Endothelial cell of umbilical vein (primary cell): Measurements from ENCODE around the gene NADSYN1.

Source experiments
- CTCF ChIP-seq, 2 donors: IDR thresholded peaks; 1 replicate in 1 of 2; 2 replicates in 1 of 2; pipeline ENCODE4 v1.5.1; 2011; ENCODE audit warnings: low read length in 2 of 2, mild to moderate bottlenecking in 2 of 2, moderate library complexity in 2 of 2, control low read depth in 1 of 2, inconsistent platforms in 1 of 2, low read depth in 1 of 2; ENCODE audit not compliant: insufficient read depth in 1 of 2; ENCODE audit errors: extremely low read depth in 1 of 2
- EZH2 ChIP-seq: IDR thresholded peaks from 2 replicates; pipeline ENCODE4 v1.6.1; 2012; ENCODE audit warnings: borderline replicate concordance, low read depth, mild to moderate bottlenecking, moderate library complexity, low read length, inconsistent platforms; ENCODE audit not compliant: severe bottlenecking
- FOS ChIP-seq: IDR thresholded peaks from 2 replicates; pipeline ENCODE4 v1.6.1; 2011; ENCODE audit warnings: mild to moderate bottlenecking, low read length, moderate library complexity, borderline replicate concordance; ENCODE audit not compliant: insufficient read depth
- GATA2 ChIP-seq: IDR thresholded peaks from 2 replicates; pipeline ENCODE4 v1.7.0; 2011; ENCODE audit warnings: low read depth, mild to moderate bottlenecking, moderate library complexity, mixed read lengths, low read length; ENCODE audit not compliant: insufficient read length, insufficient read depth
- JUN ChIP-seq: IDR thresholded peaks from 2 replicates; pipeline ENCODE4 v1.6.1; 2011; ENCODE audit warnings: borderline replicate concordance, low read depth; ENCODE audit not compliant: insufficient read length, insufficient read depth
- MAX ChIP-seq: IDR thresholded peaks from 2 replicates; pipeline ENCODE4 v1.6.1; 2011; ENCODE audit not compliant: insufficient read depth, insufficient read length
- MYC ChIP-seq: IDR thresholded peaks from one replicate; pipeline ENCODE4 v1.6.1; 2011; ENCODE audit warnings: mild to moderate bottlenecking, low read depth, low read length
- POLR2A ChIP-seq: IDR thresholded peaks from 2 replicates; pipeline ENCODE4 v1.6.1; 2012; ENCODE audit warnings: low read depth, mild to moderate bottlenecking, control low read depth, low read length
- POLR2AphosphoS5 ChIP-seq: IDR thresholded peaks from 2 replicates; pipeline ENCODE4 v1.6.1; 2012; ENCODE audit warnings: low read depth, mild to moderate bottlenecking, control low read depth, low read length, moderate library complexity; ENCODE audit not compliant: insufficient read depth

GRCh38 chr11:71500601-71501021 lies 47.6 kb downstream of the NADSYN1 start:
- no peak for TF ChIP-seq CTCF (IDR thresholded peaks at IDR 0.05; ENCODE audit: extremely low read depth in 1 of 2, insufficient read depth in 1 of 2, low read depth in 1 of 2, low read length in 2 of 2)
- no peak for TF ChIP-seq MYC
- TF ChIP-seq POLR2A = no peak
- no peak for TF ChIP-seq EZH2
- TF ChIP-seq MAX = no peak
- no peak for TF ChIP-seq JUN
- no peak for TF ChIP-seq POLR2AphosphoS5
- TF ChIP-seq FOS = no peak
- TF ChIP-seq GATA2 = no peak
